Type B pancreatic cell (in vitro differentiated cells): ENCODE data around the gene C5orf46. TPM values are rescaled to one million over a fixed set of nuclear protein-coding genes. Genes with fewer than 3 reads are reported as not detected.

ENCODE experiments used
- DNase-seq: peaks from one replicate; pipeline ENCODE4 v3.0.0; 2021; ENCODE audit warnings: mixed read lengths; ENCODE audit not compliant: unreplicated experiment; ENCODE audit errors: extremely low spot score
- H3K27ac Mint-ChIP-seq: 2 replicates; pipeline ENCODE4 v1.8.0; 2021; ENCODE audit warnings: mild to moderate bottlenecking, mixed read lengths
- H3K27me3 Mint-ChIP-seq: 2 replicates; pipeline ENCODE4 v1.8.0; 2021; ENCODE audit warnings: mixed read lengths
- H3K36me3 Mint-ChIP-seq: 2 replicates; pipeline ENCODE4 v1.8.0; 2021; ENCODE audit warnings: mixed read lengths
- H3K4me1 Mint-ChIP-seq: one replicate; pipeline ENCODE4 v1.8.0; 2021; ENCODE audit warnings: mixed read lengths; ENCODE audit not compliant: unreplicated experiment
- H3K4me3 Mint-ChIP-seq: 2 replicates; pipeline ENCODE4 v1.8.0; 2021; ENCODE audit warnings: mild to moderate bottlenecking, mixed read lengths
- H3K9me3 Mint-ChIP-seq: 2 replicates; pipeline ENCODE4 v1.8.0; 2021; ENCODE audit warnings: mixed read lengths
- total RNA-seq: library from RNA; stranded (reverse); gene quantifications from 2 replicates; pipeline ENCODE4 v1.2.1, GENCODE V29; 2021; ENCODE audit warnings: low replicate concordance
- TF ChIP-seq, protein P1 (sequence below): fragments of 200-600 bp; sonication (generic); conservative IDR thresholded peaks from 2 replicates; pipeline ENCODE4 v1.5.0; 2021; ENCODE audit warnings: antibody characterized with exemption, mild to moderate bottlenecking

C5orf46 gene
- total RNA-seq, 1 donor from 2014 or later: not detected

DNA sequence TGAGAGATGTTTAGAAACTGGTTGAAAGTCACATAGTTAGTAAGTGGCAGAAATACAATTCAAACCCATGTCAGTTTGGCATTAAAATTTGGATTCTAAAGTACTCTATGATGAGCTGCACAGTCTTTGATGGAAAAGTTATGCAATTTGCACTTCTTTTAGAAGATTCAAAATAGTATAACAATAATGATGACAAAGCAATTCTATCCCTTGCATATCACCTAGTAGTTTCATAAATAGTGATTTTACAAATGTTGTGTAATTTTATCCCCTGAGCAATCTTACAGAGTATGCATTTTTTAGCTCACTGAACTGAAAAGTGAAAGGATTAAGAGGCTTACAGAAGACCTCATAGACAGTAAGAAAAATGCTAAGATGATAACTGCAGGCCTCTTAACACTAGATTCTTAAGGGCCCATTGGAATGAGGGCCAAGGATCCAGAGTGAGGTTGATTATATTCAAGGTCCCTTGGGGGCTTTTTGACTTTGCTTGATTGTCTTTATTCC is 3.7 kb downstream of the C5orf46 start:
- H3K27me3 Mint-ChIP-seq: no peaks in the 10 kb centered on the region
- no peak overlapping the region for H3K27ac Mint-ChIP-seq
- H3K36me3 Mint-ChIP-seq: no peaks in the 10 kb centered on the region
- no peaks in the 10 kb centered on the region for H3K4me1 Mint-ChIP-seq
- TF ChIP-seq, protein P1, sequence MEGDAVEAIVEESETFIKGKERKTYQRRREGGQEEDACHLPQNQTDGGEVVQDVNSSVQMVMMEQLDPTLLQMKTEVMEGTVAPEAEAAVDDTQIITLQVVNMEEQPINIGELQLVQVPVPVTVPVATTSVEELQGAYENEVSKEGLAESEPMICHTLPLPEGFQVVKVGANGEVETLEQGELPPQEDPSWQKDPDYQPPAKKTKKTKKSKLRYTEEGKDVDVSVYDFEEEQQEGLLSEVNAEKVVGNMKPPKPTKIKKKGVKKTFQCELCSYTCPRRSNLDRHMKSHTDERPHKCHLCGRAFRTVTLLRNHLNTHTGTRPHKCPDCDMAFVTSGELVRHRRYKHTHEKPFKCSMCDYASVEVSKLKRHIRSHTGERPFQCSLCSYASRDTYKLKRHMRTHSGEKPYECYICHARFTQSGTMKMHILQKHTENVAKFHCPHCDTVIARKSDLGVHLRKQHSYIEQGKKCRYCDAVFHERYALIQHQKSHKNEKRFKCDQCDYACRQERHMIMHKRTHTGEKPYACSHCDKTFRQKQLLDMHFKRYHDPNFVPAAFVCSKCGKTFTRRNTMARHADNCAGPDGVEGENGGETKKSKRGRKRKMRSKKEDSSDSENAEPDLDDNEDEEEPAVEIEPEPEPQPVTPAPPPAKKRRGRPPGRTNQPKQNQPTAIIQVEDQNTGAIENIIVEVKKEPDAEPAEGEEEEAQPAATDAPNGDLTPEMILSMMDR: no peak
- no peaks in the 10 kb centered on the region for H3K9me3 Mint-ChIP-seq
- no peak overlapping the region for H3K4me3 Mint-ChIP-seq
- DNase-seq: no peak

DNA sequence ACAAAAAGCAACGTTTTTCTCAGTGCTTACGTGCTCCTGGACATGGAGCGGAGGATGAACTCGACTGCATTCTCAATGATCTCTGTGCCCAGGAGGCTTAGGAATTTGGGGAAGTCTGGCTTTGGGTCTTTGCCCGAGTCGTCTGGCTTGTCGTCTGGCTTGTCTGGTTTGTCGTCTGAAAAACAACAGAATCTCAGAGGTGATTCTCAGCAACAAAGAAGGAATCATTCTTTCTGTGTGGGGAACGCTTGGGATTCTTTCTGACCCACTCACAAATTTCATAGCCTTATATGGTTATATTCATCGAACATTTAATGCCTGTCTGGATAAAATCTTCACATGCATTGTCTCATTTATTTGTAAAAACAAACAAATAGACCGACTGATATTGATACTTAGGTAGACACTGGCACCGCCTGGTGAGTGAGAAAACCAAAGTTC is 4.7 kb downstream of the C5orf46 start:
- DNase-seq: no peak
- Mint-ChIP-seq H3K9me3 (no peaks in the 10 kb centered on the region), H3K36me3 (no peaks in the 10 kb centered on the region), H3K27me3 (no peaks in the 10 kb centered on the region), H3K27ac (no peak overlapping the region), H3K4me1 (no peaks in the 10 kb centered on the region), H3K4me3 (no peak overlapping the region)
- TF ChIP-seq, protein P1: no peak

DNA sequence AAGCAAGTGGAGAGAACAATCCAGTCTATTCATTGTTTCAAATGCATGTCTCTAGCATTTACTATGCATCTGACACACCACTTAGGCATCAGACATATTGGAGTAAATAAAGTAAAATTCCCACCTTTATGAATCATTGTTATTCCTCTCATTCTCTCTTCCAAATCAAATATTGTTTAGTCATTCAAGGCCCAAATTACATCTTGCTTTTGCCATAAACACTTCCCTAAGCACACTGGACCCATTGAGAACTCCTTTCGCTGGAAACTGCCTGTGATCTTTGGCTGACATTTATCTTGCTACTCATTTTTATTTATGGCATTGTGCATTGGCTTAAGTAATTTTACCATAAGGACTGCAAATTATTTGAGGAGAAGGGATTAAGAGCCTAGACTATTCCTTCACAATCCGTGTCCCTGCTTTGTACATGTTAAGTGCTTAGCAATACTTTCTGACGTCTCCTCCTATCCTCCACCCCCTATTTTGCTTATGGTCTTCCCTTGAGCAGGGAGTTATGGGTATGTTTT is 7.4 kb downstream of the C5orf46 start:
- H3K4me3 Mint-ChIP-seq: no peak overlapping the region
- H3K4me1 Mint-ChIP-seq: no peaks in the 10 kb centered on the region
- H3K27ac Mint-ChIP-seq: no peak overlapping the region
- TF ChIP-seq, protein P1: no peak
- no peak for DNase-seq
- no peaks in the 10 kb centered on the region for H3K9me3 Mint-ChIP-seq
- no peaks in the 10 kb centered on the region for H3K36me3 Mint-ChIP-seq
- no peaks in the 10 kb centered on the region for H3K27me3 Mint-ChIP-seq

DNA sequence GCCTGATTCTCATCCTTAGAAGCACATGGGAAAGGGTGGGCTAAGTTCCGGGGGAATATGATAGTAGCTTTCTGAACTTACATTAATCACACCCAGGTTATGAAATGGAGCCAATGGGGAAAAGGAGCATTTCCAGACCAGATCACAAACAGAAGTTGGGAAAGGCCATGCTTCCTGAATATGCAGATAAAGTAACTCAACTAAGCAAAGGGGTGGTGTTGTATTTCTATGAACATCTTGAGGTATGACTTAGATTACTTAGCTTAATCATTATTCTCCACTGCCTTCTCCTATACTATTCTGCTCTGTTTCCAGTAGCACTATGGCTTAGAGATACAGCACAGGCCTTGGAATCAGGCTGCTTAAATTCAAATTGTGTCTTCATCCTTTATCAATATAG is 10.5 kb downstream of the C5orf46 start:
- H3K4me3 Mint-ChIP-seq: no peak overlapping the region
- no peak for DNase-seq
- H3K4me1 Mint-ChIP-seq: no peaks in the 10 kb centered on the region
- no peak overlapping the region for H3K27ac Mint-ChIP-seq
- TF ChIP-seq, protein P1: no peak
- H3K27me3 Mint-ChIP-seq: no peaks in the 10 kb centered on the region
- H3K36me3 Mint-ChIP-seq: no peaks in the 10 kb centered on the region
- H3K9me3 Mint-ChIP-seq: no peaks in the 10 kb centered on the region

DNA sequence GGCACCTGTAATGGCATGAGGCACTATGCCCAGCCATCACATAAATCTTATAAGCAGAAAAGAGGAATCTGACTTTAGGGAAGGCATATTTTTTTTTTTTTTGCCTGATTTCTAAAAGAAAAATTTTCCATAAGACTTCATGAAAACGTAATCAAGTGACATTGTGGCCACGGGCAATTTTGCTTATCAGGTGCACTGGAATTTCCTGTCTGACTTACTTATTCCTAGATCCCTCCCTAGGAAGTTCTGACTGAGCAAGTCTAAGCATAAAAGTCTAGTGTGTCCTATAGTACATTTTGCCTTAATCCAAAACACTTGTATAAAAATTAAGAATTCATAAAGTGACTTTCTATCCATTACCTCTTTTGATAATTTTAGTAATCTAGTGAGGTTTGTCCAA is 12.5 kb downstream of the C5orf46 start:
- Mint-ChIP-seq H3K4me3 (no peak overlapping the region), H3K27ac (no peak overlapping the region), H3K27me3 (no peaks in the 10 kb centered on the region), H3K9me3 (no peaks in the 10 kb centered on the region), H3K36me3 (no peaks in the 10 kb centered on the region), H3K4me1 (no peaks in the 10 kb centered on the region)
- TF ChIP-seq, protein P1: no peak
- no peak for DNase-seq
